ENCODE results near the gene GALNT9. TPM values are rescaled to one million over a fixed set of nuclear protein-coding genes. Genes with fewer than 3 reads are reported as not detected.

The GALNT9 gene
- total and polyA plus RNA-seq, 2 donors (not counting 1 experiment from before 2014, with no cell fraction given): 0.71 to 2.4 TPM

GRCh38 chr12:132284827-132285741 lies 44.3 kb downstream of the GALNT9 start:
- ChIA-PET POLR2A (no interaction called here), CTCF (no interaction called here)
- no peaks in the 10 kb centered on the region for H4K20me1 ChIP-seq (ENCODE audit: control insufficient read depth, insufficient read depth, low read length, poor library complexity, severe bottlenecking)
- no peak for ATAC-seq (ENCODE audit: low read depth)
- H3K27me3 ChIP-seq (replicated peaks in 1 of 4; ENCODE audit: control extremely low read depth in 1 of 4, control insufficient read depth in 3 of 4, insufficient read depth in 4 of 4, low read length in 3 of 4): peaks cover 0 to 46% (median 4%) of the 10 kb centered on the region in 4 experiments
- peaks cover 9 to 13% of the 10 kb centered on the region in 2 donors for H3K4me1 ChIP-seq (ENCODE audit: control insufficient read depth in 2 of 2, insufficient read depth in 2 of 2, low read length in 2 of 2)
- no peaks in the 10 kb centered on the region for H3K36me3 ChIP-seq (replicated peaks in 1 of 2; ENCODE audit: control extremely low read depth in 1 of 2, control insufficient read depth in 1 of 2, extremely low read depth in 1 of 2, insufficient read depth in 2 of 2, low read length in 1 of 2)
- Mint-ChIP-seq H3K27ac (no peak overlapping the region), H3K4me3 (no peak overlapping the region), H3K27me3 (peaks cover 25% of the 10 kb centered on the region), H3K9me3 (ENCODE audit: insufficient read depth) (no peaks in the 10 kb centered on the region), H3K4me1 (peaks cover 10% of the 10 kb centered on the region)
- DNase-seq: no peak
- no peak overlapping the region for H3K4me2 ChIP-seq (replicated peaks; ENCODE audit: low read depth, low read length, poor library complexity, severe bottlenecking)
- no peak overlapping the region for H3K9ac ChIP-seq (ENCODE audit: low read length)
- no peak overlapping the region for H3K27ac ChIP-seq (ENCODE audit: low read length in 2 of 2)
- H3K9me3 ChIP-seq (ENCODE audit: control extremely low read depth in 1 of 3, control insufficient read depth in 2 of 3, insufficient read depth in 1 of 3, low read length in 2 of 3): peaks cover 0 to 30% (median 0%) of the 10 kb centered on the region in 3 donors
- TF ChIP-seq CTCF (IDR thresholded peaks at IDR 0.05): no peak
- TF ChIP-seq EZH2 (IDR thresholded peaks at IDR 0.05; ENCODE audit: borderline replicate concordance, insufficient read depth, low read depth, low read length, poor library complexity, severe bottlenecking): no peak
- no peaks in the 10 kb centered on the region for H3K79me2 ChIP-seq (ENCODE audit: control insufficient read depth, insufficient read depth, low read length)
- H2AFZ ChIP-seq (ENCODE audit: insufficient read depth, low read depth, low read length, poor library complexity, severe bottlenecking): no peak overlapping the region
- intact Hi-C loops (cut with micrococcal nuclease): no loop called here
- WGBS (ENCODE audit: insufficient coverage): 73% methylated on average over 37 of the region's 38 CpGs
- H3K4me3 ChIP-seq (ENCODE audit: control extremely low read depth in 1 of 5, extremely low read depth in 1 of 5, insufficient read depth in 1 of 5, low read depth in 2 of 5, low read length in 4 of 5): no peak overlapping the region

Data from B cell (primary cell).